ENCODE measurements around the gene LTBP3. TPM values are rescaled to one million over a fixed set of nuclear protein-coding genes. Genes with fewer than 3 reads are reported as not detected.
A peak's percentile ranks its signal among the peaks of the same experiment; 100 is the strongest.

The LTBP3 gene
- total and polyA plus RNA-seq, 2 of the 13 experiments (the other 11 are each of a cell fraction or from before 2014, with no cell fraction given), result 12.2 to 68.1 TPM

DNA sequence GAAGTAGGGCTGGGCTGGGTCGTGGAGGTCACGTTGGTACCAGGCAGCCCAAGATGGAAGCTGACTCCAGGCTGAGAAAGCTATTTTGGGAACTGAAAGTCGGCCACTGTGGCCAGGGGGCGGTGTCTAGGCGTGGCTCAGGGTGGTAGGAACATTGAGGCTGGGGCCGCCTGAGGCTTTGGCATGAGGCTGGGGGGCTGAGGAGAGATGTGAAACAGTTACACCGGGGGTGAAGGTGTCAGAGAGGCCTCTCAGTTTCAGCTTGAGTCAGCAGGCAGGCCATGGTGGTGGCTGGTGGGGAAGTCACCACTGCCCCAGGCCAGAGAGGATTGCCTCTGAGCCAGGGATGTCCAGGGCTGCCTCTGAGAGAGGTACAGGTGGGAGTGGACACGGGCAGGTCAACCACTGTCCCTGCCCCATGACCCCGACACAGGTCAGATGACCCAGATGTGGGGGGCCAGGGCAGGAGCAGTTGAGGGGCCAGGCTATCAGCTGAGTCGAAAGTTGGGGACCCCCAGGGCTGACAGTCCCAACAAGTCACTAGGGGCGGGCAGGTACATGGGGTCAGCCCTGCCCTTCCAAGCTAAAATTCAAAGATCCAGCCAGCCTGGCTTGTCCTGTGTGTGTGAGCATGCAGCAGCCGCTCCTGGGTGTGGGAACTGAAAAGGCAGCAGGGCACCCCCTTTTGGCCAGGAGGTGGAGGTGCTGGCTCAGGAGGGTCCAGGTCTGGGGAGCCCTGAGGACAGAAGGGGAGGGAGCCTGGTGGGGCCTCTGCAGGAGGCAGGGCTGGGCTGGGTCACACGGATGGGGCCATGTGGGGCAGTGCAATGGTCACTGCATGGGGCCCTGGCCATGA is 30.3 kb upstream of the LTBP3 start (continued):
- TF ChIP-seq ZNF501 (CRISPR knock-in tag; IDR thresholded peaks at IDR 0.05) (no peak), ARID2 (CRISPR knock-in tag; IDR thresholded peaks at IDR 0.05; ENCODE audit: borderline replicate concordance) (no peak), ZFX (CRISPR knock-in tag; IDR thresholded peaks at IDR 0.05; ENCODE audit: low read depth) (peak; percentile 24; the same call in 1 of the 2 replicates), ZNF777 (CRISPR knock-in tag; IDR thresholded peaks at IDR 0.05) (no peak), ISX (CRISPR knock-in tag; conservative IDR thresholded peaks at IDR 0.05) (no peak), NFRKB (IDR thresholded peaks at IDR 0.05) (no peak), ZNF260 (CRISPR knock-in tag; IDR thresholded peaks at IDR 0.05; ENCODE audit: borderline replicate concordance, low read depth) (no peak), HNF1B (CRISPR knock-in tag; IDR thresholded peaks at IDR 0.05) (peak; percentile 65; the same call in 1 of the 2 replicates), NCOA1 (CRISPR knock-in tag; IDR thresholded peaks at IDR 0.05) (no peak), ZNF713 (CRISPR knock-in tag; IDR thresholded peaks at IDR 0.05) (no peak), ZBTB1 (CRISPR knock-in tag; IDR thresholded peaks at IDR 0.05; ENCODE audit: borderline replicate concordance) (no peak), SRSF1 (optimal IDR thresholded peaks at IDR 0.05; ENCODE audit: low read depth, low read length) (no peak), ZNF256 (CRISPR knock-in tag; conservative IDR thresholded peaks at IDR 0.05) (no peak), ZNF414 (CRISPR knock-in tag; IDR thresholded peaks at IDR 0.05) (no peak), SRF (IDR thresholded peaks at IDR 0.05; ENCODE audit: low read depth, low read length) (no peak), BORCS8-MEF2B (CRISPR knock-in tag; IDR thresholded peaks at IDR 0.05) (no peak), ATF7-NPFF (CRISPR knock-in tag; IDR thresholded peaks at IDR 0.05; ENCODE audit: low read depth) (no peak), SALL1 (CRISPR knock-in tag; IDR thresholded peaks at IDR 0.05) (no peak; the same call in 1 of the 2 replicates), ZNF138 (CRISPR knock-in tag; IDR thresholded peaks at IDR 0.05; ENCODE audit: low read depth) (no peak), KDM1A (CRISPR knock-in tag; IDR thresholded peaks at IDR 0.05) (no peak), CHD4 (IDR thresholded peaks at IDR 0.05; ENCODE audit: borderline replicate concordance, low read length) (no peak), CEBPG (CRISPR knock-in tag; IDR thresholded peaks at IDR 0.05) (no peak), ZNF337 (CRISPR knock-in tag; IDR thresholded peaks at IDR 0.05; ENCODE audit: borderline replicate concordance, low read depth) (no peak), HNF4A (CRISPR knock-in tag; IDR thresholded peaks at IDR 0.05) (0 out of 2 replicates have a peak, but pooled peaks have one; percentile 8)
- TF ChIP-seq, protein P1, sequence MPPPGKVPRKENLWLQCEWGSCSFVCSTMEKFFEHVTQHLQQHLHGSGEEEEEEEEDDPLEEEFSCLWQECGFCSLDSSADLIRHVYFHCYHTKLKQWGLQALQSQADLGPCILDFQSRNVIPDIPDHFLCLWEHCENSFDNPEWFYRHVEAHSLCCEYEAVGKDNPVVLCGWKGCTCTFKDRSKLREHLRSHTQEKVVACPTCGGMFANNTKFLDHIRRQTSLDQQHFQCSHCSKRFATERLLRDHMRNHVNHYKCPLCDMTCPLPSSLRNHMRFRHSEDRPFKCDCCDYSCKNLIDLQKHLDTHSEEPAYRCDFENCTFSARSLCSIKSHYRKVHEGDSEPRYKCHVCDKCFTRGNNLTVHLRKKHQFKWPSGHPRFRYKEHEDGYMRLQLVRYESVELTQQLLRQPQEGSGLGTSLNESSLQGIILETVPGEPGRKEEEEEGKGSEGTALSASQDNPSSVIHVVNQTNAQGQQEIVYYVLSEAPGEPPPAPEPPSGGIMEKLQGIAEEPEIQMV (CRISPR knock-in tag; IDR thresholded peaks at IDR 0.05; ENCODE audit: low read depth), result peak; percentile 24; the same call in 1 of the 2 replicates
- TF ChIP-seq, protein P2, sequence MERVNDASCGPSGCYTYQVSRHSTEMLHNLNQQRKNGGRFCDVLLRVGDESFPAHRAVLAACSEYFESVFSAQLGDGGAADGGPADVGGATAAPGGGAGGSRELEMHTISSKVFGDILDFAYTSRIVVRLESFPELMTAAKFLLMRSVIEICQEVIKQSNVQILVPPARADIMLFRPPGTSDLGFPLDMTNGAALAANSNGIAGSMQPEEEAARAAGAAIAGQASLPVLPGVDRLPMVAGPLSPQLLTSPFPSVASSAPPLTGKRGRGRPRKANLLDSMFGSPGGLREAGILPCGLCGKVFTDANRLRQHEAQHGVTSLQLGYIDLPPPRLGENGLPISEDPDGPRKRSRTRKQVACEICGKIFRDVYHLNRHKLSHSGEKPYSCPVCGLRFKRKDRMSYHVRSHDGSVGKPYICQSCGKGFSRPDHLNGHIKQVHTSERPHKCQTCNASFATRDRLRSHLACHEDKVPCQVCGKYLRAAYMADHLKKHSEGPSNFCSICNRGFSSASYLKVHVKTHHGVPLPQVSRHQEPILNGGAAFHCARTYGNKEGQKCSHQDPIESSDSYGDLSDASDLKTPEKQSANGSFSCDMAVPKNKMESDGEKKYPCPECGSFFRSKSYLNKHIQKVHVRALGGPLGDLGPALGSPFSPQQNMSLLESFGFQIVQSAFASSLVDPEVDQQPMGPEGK (CRISPR knock-in tag; IDR thresholded peaks at IDR 0.05), result peak; percentile 39; the same call in 1 of the 2 replicates
